PC-3 (cell line): Measurements from ENCODE around the gene WNT8A. TPM values are rescaled to one million over a fixed set of nuclear protein-coding genes. Genes with fewer than 3 reads are reported as not detected.

Experiments
- ATAC-seq: fragments of 200-7000 bp; cut with Tn5 transposase; 2 replicates; pipeline ENCODE4 v1.9.1; 2020; ENCODE audit warnings: mild to moderate bottlenecking, moderate library complexity
- Bru-seq: library from RNA; stranded (reverse); fragments of 400-500 nt; gene quantifications from one replicate; lab custom pipeline; 2021; lab: Mats Ljungman, UMichigan
- BruChase-seq, 2 experiments: library from RNA; stranded (reverse); fragments of 400-500 nt; gene quantifications; one replicate each; lab custom pipeline; 2021; lab: Mats Ljungman, UMichigan
- BruUV-seq: library from RNA; stranded (reverse); fragments of 400-500 nt; replicated peaks from 2 replicates; lab custom pipeline; 2021; lab: Mats Ljungman, UMichigan
- CTCF ChIA-PET: fragments of 300-600 bp; sonication (Branson Sonifier 250); formaldehyde crosslinking; loops from one replicate; lab custom pipeline; 2022; ENCODE audit warnings: antibody characterized with exemption; lab: Charles Lee
- POLR2A ChIA-PET: fragments of 300-600 bp; sonication (Branson Sonifier 250); formaldehyde crosslinking; loops from one replicate; lab custom pipeline; 2022; ENCODE audit warnings: antibody characterized with exemption; ENCODE audit not compliant: unreplicated experiment; lab: Charles Lee
- DNase-seq: peaks from one replicate; pipeline ENCODE4 v3.0.0-alpha.2; 2015
- H2AFZ ChIP-seq: fragments of 300-600 bp; sonication (generic); 2 replicates; pipeline ENCODE4 v1.6.0; 2016; ENCODE audit warnings: antibody characterized with exemption, low read length
- H3F3A ChIP-seq: fragments of 300-600 bp; sonication (generic); one replicate; pipeline ENCODE4 v1.6.0; 2017; ENCODE audit warnings: antibody characterized with exemption, low read length, control low read depth, mild to moderate bottlenecking; ENCODE audit not compliant: unreplicated experiment
- H3K27ac ChIP-seq: fragments of 300-600 bp; sonication (generic); 2 replicates; pipeline ENCODE4 v1.5.1; 2016; ENCODE audit warnings: mild to moderate bottlenecking, low read length
- H3K27me3 ChIP-seq: fragments of 300-600 bp; sonication (generic); 2 replicates; pipeline ENCODE4 v1.6.1; 2016; ENCODE audit warnings: low read length, mixed read lengths
- H3K36me3 ChIP-seq: fragments of 300-600 bp; sonication (generic); 2 replicates; pipeline ENCODE4 v1.6.1; 2016; ENCODE audit warnings: low read depth, mixed run types, low read length, mixed read lengths
- H3K4me1 ChIP-seq: fragments of 300-600 bp; sonication (generic); 2 replicates; pipeline ENCODE4 v1.5.1; 2016; ENCODE audit warnings: low read length; ENCODE audit not compliant: insufficient read depth
- H3K4me2 ChIP-seq: fragments of 300-600 bp; sonication (generic); 2 replicates; pipeline ENCODE4 v1.6.0; 2016; ENCODE audit warnings: low read length
- H3K4me3 ChIP-seq: fragments of 300-600 bp; sonication (generic); 2 replicates; pipeline ENCODE4 v1.5.1; 2016; ENCODE audit warnings: mild to moderate bottlenecking, low read length, mixed read lengths
- H3K79me2 ChIP-seq: fragments of 300-600 bp; sonication (generic); 2 replicates; pipeline ENCODE4 v1.6.1; 2017; ENCODE audit warnings: low read length, mixed read lengths
- H3K9ac ChIP-seq: fragments of 300-600 bp; sonication (generic); 2 replicates; pipeline ENCODE4 v1.6.0; 2016; ENCODE audit warnings: mild to moderate bottlenecking, low read length
- H3K9me2 ChIP-seq: fragments of 300-600 bp; sonication (generic); replicated peaks from 2 replicates; pipeline ENCODE4 v1.6.1; 2016; ENCODE audit warnings: mixed run types, low read length, mixed read lengths
- H3K9me3 ChIP-seq: fragments of 300-600 bp; sonication (generic); 2 replicates; pipeline ENCODE4 v1.6.1; 2016; ENCODE audit warnings: low read length, mixed read lengths
- H4K20me1 ChIP-seq: fragments of 300-600 bp; sonication (generic); 2 replicates; pipeline ENCODE4 v1.6.1; 2016; ENCODE audit warnings: low read length, mixed read lengths
- EZH2 ChIP-seq: fragments of 300-600 bp; sonication (generic); IDR thresholded peaks from one replicate; pipeline ENCODE4 v1.6.1; 2017; ENCODE audit warnings: antibody characterized with exemption, mild to moderate bottlenecking, low read length; ENCODE audit not compliant: unreplicated experiment
- EZH2phosphoT487 ChIP-seq: fragments of 300-600 bp; sonication (generic); IDR thresholded peaks from 2 replicates; pipeline ENCODE4 v1.6.1; 2018; ENCODE audit warnings: mild to moderate bottlenecking, antibody characterized with exemption, low read length, borderline replicate concordance
- intact Hi-C: fragments of 100-400 bp; cut with micrococcal nuclease; formaldehyde crosslinking; loops from 2 replicates; pipeline ENCODE4 v1.9.0; 2023
- long read RNA-seq: library from polyadenylated mRNA; unstranded; transcript quantifications from one replicate; pipeline ENCODE4 v2.0.0, GENCODE V29; 2021; ENCODE audit not compliant: unreplicated experiment
- total RNA-seq: library from RNA; depleted of rRNA; stranded (reverse); fragments of >200 nt; gene quantifications from 2 replicates; pipeline ENCODE4 v1.2.3, GENCODE V29; 2014; rRNA removed
- TF ChIP-seq, protein P1 (sequence below): fragments of 300-600 bp; sonication (generic); conservative IDR thresholded peaks from 2 replicates; pipeline ENCODE4 v1.5.1; 2017; ENCODE audit warnings: antibody characterized with exemption, low read depth, mild to moderate bottlenecking, low read length

The WNT8A gene, protein sequence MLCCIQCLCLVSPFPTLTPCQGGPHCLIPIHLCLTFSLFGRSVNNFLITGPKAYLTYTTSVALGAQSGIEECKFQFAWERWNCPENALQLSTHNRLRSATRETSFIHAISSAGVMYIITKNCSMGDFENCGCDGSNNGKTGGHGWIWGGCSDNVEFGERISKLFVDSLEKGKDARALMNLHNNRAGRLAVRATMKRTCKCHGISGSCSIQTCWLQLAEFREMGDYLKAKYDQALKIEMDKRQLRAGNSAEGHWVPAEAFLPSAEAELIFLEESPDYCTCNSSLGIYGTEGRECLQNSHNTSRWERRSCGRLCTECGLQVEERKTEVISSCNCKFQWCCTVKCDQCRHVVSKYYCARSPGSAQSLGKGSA
- total RNA-seq (not detected in 2 replicates), Bru-seq, nascent RNA (not detected), BruChase-seq, experiment 1, labeled RNA remaining after a 6-hour chase (percentile 3 among the genes with signal in this experiment), BruChase-seq, experiment 2, labeled RNA remaining after a 2-hour chase (percentile 8 among the genes with signal in this experiment)
- long read RNA-seq: 0 reads

DNA sequence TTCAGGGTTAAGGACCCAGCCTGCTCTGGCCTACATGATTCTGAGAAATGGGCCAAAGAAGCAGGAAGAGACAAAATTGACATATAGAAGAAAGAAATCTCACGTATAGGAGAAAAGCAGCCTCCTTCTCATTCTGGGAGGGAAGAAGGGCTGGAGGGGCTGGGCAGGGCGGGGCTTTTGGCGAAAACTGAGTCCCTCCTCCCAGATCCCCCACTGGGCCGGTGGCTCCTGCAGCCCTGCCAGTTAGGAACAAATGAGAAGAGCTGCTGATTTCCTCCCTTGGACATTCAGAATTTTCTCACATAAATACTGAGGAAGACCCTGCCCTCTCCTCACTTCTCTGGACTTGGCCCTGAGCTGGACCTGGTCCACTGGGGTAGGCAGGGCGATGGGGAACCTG lies at the start of gene WNT8A:
Gene WNT8A (plus strand): TSS at position 332 of the 400 bp plus-strand sequence. CDS start 95 bp downstream, outside the sequence.
- no peak within 1 kb of the TSS for H3K4me3 ChIP-seq
- no peaks in the 10 kb centered on the region for H4K20me1 ChIP-seq
- no peak within 1 kb of the TSS for H3K9ac ChIP-seq
- no TSS peak for BruUV-seq
- no peaks in the 10 kb centered on the region for H3F3A ChIP-seq
- H3K4me2 ChIP-seq: no peak within 1 kb of the TSS
- intact Hi-C loops: no loop called here
- POLR2A ChIA-PET: no interaction called here
- no peaks in the 10 kb centered on the region for H3K4me1 ChIP-seq
- CTCF ChIA-PET: no interaction called here
- no peaks in the 10 kb centered on the region for H3K79me2 ChIP-seq
- TF ChIP-seq, protein P1, sequence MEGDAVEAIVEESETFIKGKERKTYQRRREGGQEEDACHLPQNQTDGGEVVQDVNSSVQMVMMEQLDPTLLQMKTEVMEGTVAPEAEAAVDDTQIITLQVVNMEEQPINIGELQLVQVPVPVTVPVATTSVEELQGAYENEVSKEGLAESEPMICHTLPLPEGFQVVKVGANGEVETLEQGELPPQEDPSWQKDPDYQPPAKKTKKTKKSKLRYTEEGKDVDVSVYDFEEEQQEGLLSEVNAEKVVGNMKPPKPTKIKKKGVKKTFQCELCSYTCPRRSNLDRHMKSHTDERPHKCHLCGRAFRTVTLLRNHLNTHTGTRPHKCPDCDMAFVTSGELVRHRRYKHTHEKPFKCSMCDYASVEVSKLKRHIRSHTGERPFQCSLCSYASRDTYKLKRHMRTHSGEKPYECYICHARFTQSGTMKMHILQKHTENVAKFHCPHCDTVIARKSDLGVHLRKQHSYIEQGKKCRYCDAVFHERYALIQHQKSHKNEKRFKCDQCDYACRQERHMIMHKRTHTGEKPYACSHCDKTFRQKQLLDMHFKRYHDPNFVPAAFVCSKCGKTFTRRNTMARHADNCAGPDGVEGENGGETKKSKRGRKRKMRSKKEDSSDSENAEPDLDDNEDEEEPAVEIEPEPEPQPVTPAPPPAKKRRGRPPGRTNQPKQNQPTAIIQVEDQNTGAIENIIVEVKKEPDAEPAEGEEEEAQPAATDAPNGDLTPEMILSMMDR: no peak
- TF ChIP-seq EZH2phosphoT487 (no peak), EZH2 (no peak)
- H2AFZ ChIP-seq: no peak within 1 kb of the TSS
- no peak within 1 kb of the TSS for H3K27ac ChIP-seq
- ATAC-seq (no peak), DNase-seq (no peak)
- no peaks in the 10 kb centered on the region for H3K36me3 ChIP-seq
- no peaks in the 10 kb centered on the region for H3K9me2 ChIP-seq
- H3K27me3 ChIP-seq: no peaks in the 10 kb centered on the region
- no peaks in the 10 kb centered on the region for H3K9me3 ChIP-seq

DNA sequence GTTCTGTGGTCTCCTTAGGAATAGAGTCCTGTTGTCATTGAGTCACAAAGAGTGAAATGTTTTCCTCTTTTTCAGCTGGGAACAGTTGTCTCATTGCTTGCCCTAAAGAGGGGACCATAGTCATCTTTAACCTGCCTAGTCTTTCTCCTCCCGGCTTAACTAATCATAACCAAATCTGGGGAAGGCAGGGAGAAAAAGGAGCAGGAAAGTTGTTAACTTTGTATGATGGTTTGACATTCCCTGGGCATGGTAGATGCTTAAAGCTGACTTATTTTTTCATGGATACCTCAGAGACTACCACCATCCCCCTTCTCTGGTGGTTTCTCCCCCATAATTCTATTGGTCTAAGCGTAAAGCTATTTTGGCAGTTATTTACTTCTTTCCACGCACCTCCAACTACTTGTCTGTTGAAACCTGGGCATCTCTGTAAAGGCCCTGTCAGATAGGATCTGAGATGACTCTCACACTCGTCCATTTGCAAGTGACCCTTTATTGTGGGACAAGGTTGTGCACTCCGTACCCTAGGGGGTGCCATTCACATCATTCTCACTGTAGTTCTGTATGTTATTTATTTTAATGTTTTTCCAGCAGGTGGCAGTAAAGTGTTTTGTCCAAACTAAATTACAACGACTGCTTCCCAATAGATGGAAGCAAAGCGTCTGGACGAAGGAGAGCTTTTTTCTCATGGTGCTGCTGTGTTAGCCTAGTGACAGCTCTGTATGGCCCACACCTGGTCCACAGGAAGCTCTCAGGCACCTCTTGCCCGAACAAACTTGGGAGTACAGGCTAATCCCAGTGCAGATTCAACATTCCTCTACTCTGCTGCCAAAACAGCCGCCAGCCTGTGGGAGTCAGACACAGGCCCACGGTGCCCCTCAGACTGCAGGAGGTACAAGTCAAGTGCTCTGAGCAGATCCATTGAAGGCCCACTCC lies 48.0 kb upstream of the WNT8A start:
- no peak overlapping the region for H3K4me3 ChIP-seq
- CTCF ChIA-PET: interaction anchor here (0.5 to 1.8 kb wide), 9 partner anchors 25 to 257 kb away, joined by 3 to 13 read pairs (median 3); no protein-coding TSS in a partner anchor
- no peaks in the 10 kb centered on the region; the same call in 1 of the 2 replicates for H3K36me3 ChIP-seq
- H3K79me2 ChIP-seq: peaks cover 19% of the 10 kb centered on the region
- no peaks in the 10 kb centered on the region for H3F3A ChIP-seq
- peaks cover 8% of the 10 kb centered on the region for H3K4me1 ChIP-seq
- peak overlapping the region; percentile 70 for H2AFZ ChIP-seq
- POLR2A ChIA-PET: no interaction called here
- TF ChIP-seq, protein P1: peak; percentile 95
- no peak for TF ChIP-seq EZH2phosphoT487
- H3K9me2 ChIP-seq: no peaks in the 10 kb centered on the region
- no peaks in the 10 kb centered on the region for H3K9me3 ChIP-seq
- intact Hi-C loops: loop anchor here (1.0 to 5.0 kb wide), 3 partner anchors 32 to 96 kb away; no protein-coding TSS in a partner anchor
- no peak overlapping the region for H3K27ac ChIP-seq
- peaks cover 8% of the 10 kb centered on the region for H4K20me1 ChIP-seq
- ATAC-seq (peak; percentile 59), DNase-seq (peak; percentile 80)
- no TSS peak for BruUV-seq
- no peak overlapping the region for H3K9ac ChIP-seq
- H3K4me2 ChIP-seq: peak overlapping the region; percentile 38; the same call in 1 of the 2 replicates
- no peaks in the 10 kb centered on the region for H3K27me3 ChIP-seq
